HK-2 (cell line): Measurements from ENCODE around the gene EPB41L1.

Experiments used
- DNase-seq: peaks from one replicate; pipeline ENCODE4 v3.0.0-alpha.2; 2018; ENCODE audit not compliant: unreplicated experiment

EPB41L1 gene

DNA sequence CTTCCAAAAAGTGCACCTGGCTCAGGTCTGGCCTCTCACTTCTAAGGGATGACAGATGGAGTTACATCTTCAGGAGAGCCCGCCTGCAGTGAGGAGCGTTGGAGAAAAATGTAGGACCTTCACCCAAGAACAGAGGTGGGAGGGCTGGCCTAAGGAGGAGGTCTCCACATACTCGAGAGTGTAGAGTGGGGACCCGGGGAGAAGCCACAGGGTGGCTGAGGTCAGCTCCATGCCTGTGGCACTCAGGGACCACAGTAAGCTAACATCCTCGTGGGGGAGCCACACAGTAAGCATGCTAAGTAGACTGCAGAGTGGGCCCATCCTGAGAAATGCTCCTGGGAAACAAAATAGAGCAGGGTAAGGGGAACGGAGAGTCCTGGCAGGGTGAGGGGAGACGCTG, 105.8 kb downstream of the EPB41L1 start:
- no peak for DNase-seq

- no peak for DNase-seq
These were observed 107.0 kb downstream of the EPB41L1 start for GRCh38 chr20:36261389-36262105.

- no peak for DNase-seq
These were observed 107.9 kb downstream of the EPB41L1 start for GRCh38 chr20:36262440-36262839.

- no peak for DNase-seq
These were observed 110.1 kb downstream of the EPB41L1 start for GRCh38 chr20:36264426-36265246.

GRCh38 chr20:36266189-36266588, 111.6 kb downstream of the EPB41L1 start:
- DNase-seq, result no peak

DNA sequence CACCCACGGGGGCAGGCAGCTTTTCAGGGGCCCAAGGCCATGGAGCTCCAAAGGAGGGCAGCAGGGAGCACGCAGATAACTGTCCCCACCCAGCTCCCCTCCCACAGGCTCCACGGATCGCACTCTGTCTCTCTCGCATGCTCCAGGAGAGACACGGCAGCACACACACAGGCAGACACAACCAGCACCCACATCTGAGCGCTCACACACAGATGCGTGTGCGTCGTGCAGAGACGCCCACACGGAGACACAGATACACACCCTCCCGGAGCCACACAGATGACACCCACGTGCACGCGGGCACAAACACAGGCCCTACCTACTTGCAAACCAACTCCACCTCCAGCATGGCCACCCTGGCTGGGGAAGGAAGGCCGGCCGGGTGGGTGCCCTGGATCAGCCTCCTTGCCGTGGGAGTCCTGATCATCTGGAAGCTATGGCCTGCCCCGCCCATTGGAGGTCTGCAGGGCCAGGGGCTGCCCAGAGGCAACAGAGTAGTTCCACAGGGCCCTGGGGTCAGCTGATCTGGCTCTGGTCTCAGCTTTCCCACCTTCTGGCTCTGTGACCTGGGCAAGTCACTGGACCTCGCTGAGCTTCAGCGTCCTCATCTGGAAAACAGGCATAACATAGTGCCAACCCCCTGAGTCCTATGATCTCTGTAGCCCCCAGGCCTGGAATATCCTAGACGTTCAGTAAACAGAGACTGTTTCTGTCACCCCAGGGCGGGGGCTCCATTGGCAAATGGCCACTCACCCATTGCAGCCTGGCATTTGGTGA, 113.3 kb downstream of the EPB41L1 start:
- DNase-seq, result no peak

- DNase-seq, result no peak
These were observed 114.2 kb downstream of the EPB41L1 start for GRCh38 chr20:36268440-36269342.

- no peak for DNase-seq
These were observed 115.0 kb downstream of the EPB41L1 start for GRCh38 chr20:36269507-36269906.

DNA sequence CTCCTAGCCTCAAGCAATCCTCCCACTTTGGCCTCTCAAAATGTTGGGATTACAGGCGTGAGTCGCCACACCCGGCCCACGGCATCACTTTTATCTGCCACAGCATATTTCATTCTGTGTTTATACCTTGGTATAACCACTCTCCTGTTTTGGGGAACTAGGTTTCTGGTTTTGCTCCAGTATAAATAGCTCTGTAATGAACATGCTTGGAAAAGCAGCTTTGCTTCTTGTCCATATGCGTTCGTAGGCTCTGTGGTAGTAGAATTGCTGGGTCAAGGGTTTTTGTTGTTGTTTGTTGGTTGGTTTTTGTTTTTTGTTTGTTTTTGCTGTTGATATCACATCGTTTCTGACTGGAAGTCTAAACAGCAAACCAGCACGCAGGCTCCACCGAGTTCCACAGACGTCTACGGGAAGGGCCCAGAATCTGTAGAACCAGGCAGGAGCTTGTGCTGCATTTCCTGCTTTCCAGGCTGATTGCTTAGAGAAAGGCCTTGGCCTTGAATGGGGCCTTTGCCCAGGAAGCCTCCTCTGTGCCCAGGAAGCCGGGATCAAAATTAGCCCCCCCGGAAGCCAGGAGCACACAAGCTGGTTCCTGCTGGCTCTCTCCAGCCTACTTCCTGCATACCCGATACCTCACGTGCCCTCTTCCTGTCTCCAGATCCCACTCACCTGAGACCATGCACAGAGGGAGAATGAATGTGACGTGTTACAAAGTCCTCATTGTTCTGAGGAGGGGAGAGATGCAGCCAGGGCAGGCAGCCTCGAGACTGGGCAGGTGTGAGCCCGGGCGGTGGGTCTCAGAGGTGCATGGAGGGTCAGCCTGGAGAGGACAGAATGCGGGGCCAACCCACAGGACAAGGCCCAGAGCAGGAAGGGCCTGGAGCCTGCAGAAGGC, 116.5 kb downstream of the EPB41L1 start:
- no peak for DNase-seq

DNA sequence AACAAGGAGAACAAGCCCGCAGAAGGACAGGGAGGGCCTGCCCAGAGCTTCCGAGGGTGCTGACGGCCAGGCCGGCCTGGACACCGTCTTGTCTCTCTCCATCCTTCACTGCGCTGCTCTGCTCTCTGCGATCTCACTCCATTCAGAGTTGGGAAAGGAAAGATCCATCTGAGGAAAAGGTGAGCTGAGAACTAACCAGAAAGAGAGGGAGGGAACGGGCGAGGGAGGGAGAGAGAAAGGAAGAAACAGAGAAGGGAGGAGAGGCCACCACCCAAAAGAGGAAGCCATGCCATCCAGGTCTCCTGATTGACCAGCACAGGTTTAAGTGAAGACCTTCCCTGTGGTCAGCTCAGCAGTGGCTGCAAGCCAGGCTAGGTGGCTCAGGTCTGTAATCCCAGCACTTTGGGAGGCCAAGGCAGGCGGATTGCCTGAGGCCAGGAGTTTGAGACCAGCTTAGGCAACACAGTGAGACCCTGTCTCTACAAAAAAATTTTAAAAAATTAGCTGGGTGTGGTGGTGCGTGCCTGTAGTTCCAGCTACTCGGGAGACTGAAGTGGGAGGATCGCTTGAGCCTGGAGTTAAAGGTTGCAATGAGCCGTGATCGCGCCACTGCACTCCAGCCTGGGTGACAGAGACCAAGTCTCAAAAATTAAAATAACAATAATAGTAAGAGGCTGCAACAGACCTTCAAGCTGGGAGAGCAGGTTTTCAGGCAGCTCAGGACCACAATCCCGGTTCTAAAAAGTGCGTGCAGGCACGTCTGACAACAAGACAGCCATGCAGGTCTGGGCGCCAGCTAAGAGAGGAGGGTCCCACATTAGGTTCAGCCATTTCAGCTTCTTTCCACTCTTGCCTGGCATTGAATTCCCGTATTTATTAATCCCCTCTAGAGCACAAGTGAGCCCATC, 117.4 kb downstream of the EPB41L1 start:
- no peak for DNase-seq

GRCh38 chr20:36272547-36273220, 118.1 kb downstream of the EPB41L1 start:
- DNase-seq, result no peak

DNA sequence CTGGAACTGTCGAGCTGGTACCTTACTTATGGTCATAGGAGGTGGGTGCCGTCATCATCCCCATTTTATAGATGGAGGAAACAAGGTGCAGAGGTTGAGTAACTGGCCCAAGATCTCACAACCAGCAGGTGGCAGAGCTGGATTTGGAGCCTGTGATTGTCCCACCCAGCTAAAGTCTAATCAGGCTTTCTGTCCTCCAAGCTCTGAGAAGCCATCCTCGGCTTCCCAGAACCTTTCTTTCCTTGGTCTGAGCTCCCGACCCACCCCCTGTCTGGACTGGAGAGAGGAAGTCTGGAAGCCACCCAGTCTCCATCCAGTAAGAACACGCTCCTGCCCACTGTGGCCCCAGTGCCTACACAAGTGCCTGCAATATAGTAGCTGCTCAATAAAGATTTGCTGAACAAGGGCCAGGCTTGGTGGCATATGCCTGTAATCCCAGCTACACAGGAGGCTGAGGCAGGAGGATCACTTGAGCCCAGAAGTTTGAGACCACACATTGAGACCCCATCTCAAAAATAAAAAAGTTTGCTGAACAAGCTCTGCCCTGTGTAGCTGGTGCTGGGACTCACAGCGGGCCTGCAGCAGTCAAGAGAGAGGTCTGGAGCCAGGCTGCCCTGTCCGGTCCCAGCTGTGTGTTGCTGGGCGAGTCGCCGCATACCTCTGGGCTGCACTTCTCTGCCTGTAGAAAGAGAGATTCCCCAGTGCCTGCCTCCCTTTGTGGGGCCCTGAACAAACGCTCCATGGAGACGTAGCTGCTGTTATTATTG, 119.1 kb downstream of the EPB41L1 start:
- DNase-seq, result no peak

DNA sequence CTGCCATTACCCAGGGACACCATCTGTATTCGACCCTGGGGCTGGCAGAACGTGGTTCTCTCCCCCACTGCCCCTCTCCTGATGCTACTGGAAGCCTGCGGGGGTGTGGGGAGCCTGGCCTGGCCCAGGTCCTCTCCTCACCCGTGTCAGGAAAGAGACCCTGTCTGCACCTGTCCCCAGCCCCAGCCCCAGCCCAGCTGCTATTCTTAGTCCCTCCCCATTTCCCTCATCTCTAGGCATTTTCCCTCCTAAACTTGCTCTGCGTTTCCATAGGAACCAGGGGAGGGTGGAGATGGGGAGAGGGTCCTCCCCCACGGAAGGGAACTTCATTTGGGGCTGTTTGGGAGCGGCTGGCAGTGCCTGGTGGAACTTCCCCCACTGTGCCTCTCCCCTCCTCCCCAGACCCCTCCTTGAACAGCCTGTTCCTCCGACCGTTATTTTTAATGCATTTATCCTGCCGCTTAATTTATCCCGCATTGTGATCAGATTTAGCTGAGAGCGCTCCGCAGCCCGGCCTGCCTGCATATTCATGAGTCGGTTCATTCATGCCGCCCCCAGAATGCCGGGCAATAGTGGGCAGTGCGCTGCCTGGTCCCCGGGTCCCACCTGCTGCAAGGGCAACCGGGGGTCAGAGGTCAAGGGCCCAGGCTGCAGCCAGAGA, 119.8 kb downstream of the EPB41L1 start:
- no peak for DNase-seq

- DNase-seq, result no peak
These were observed 120.5 kb downstream of the EPB41L1 start for GRCh38 chr20:36275011-36275410.

DNA sequence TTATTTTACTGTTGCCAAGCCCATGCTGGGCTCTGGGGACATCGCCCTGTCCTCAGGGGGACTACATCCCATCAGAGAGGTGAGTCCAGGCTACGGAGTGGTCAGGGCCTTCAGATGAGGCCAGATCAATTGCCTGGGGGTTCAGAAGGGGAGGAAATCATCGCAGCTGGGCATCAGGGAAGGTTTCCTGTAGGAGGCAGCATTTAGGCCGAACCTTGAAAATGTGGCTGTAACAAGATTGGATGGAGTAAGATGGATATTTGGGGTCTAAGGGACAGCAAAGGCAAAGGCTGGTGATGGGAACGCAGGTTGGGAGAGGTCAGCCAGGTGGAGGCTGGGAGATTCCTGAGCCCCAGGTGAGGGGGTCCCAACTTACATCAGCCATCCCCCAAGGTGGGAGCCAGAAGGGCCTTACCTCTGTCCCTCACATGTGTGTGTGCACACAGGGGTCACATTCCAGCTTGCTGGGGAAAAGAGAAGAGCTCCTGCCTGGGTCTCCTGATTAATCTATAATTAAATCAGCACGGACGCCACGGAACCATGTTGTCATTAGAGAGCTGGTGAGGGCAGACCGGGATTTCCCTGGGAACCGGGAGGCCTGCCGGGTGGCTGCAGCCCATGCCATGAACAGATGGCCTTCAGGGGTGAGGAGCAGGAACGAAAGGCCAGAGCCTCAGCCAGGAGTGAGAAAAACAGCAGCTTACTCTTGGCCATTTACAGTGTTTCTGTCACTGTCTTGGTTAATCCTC, 121.1 kb downstream of the EPB41L1 start:
- DNase-seq, result no peak

DNA sequence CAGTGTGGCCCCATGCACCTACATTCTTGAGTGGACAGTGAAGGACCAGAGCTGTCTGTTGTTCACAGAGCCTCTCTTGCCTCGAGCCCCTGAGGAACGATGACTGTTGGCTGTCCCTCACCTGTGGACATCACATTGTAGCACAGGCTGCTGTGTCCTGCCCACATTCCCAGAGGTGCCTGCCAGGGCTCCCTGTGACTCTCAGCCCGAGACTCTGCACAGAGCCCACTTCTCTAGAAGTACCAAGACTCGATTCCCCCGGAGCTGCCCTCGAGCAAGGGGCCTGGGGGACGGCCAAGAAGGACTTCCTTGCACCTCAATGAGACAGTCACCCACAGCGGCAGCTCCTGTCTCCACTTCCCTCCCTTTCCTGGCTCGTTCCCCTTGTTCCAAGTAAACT, 123.0 kb downstream of the EPB41L1 start:
- no peak for DNase-seq

DNA sequence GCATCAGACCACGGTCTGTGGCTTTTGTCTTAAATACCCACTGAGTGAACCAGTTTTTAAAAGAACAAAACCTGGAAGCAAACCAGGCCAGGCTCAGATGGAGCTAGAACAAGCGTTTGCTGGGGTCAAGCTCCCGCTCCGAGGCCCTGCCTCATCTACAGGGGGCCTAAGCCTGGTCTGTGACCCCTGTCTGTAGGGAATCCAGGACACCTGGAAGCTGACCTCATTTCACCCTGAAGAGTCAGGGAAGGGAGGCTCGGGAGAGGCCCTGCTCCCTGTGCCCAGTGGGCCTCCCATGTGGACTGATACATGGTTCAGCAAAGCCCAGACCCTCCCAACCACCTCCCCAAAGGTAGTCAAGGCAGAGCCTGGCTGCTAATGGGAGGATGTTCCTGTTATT, 124.8 kb downstream of the EPB41L1 start:
- DNase-seq, result no peak
